ENCODE data around the gene PFKL. TPM values are rescaled to one million over a fixed set of nuclear protein-coding genes. Genes with fewer than 3 reads are reported as not detected.

PFKL gene
- total and polyA plus RNA-seq, 11 donors, result 34.0 to 85.1 (median 46.1) TPM

- WGBS, 4 donors, result 94 to 96% (median 94%) methylated on average over 26 to 35 of the region's 35 CpGs
- DNase-seq, result no peak
- TF ChIP-seq, protein P1, sequence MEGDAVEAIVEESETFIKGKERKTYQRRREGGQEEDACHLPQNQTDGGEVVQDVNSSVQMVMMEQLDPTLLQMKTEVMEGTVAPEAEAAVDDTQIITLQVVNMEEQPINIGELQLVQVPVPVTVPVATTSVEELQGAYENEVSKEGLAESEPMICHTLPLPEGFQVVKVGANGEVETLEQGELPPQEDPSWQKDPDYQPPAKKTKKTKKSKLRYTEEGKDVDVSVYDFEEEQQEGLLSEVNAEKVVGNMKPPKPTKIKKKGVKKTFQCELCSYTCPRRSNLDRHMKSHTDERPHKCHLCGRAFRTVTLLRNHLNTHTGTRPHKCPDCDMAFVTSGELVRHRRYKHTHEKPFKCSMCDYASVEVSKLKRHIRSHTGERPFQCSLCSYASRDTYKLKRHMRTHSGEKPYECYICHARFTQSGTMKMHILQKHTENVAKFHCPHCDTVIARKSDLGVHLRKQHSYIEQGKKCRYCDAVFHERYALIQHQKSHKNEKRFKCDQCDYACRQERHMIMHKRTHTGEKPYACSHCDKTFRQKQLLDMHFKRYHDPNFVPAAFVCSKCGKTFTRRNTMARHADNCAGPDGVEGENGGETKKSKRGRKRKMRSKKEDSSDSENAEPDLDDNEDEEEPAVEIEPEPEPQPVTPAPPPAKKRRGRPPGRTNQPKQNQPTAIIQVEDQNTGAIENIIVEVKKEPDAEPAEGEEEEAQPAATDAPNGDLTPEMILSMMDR (IDR thresholded peaks at IDR 0.05), result no peak
- no peak for TF ChIP-seq POLR2A (IDR thresholded peaks at IDR 0.05)
- no peaks in the 10 kb centered on the region for H3K9me3 ChIP-seq
- H3K27me3 ChIP-seq, result no peaks in the 10 kb centered on the region
- H3K4me3 ChIP-seq, result no peak overlapping the region
- no peak overlapping the region for H3K27ac ChIP-seq
- H3K4me1 ChIP-seq, result no peaks in the 10 kb centered on the region
- peaks cover 0 to 95% (median 60%) of the 10 kb centered on the region in 9 donors for H3K36me3 ChIP-seq
- intact Hi-C loops (cut with DNase I), result loop anchor here in 3 of 10 donors (10.0 kb wide), 3 partner anchors 55 to 325 kb away; no protein-coding TSS in a partner anchor
- ATAC-seq, result no peak
Observed at GRCh38 chr21:44319407-44320065, 19.7 kb downstream of the PFKL start.

GRCh38 chr21:44320847-44321246 is 21.0 kb downstream of the PFKL start:
- H3K36me3 ChIP-seq, result peaks cover 0 to 97% (median 66%) of the 10 kb centered on the region in 9 donors
- H3K27ac ChIP-seq, result no peak overlapping the region
- H3K9me3 ChIP-seq, result no peaks in the 10 kb centered on the region
- WGBS, 4 donors, result 95 to 100% (median 97%) methylated on average over 3 to 13 of the region's 13 CpGs
- no peak for TF ChIP-seq POLR2A (IDR thresholded peaks at IDR 0.05)
- TF ChIP-seq, protein P1 (IDR thresholded peaks at IDR 0.05), result no peak
- no peaks in the 10 kb centered on the region for H3K4me1 ChIP-seq
- H3K4me3 ChIP-seq, result no peak overlapping the region
- no peaks in the 10 kb centered on the region for H3K27me3 ChIP-seq
- DNase-seq (no peak), ATAC-seq (no peak)
- intact Hi-C loops (cut with DNase I), result loop anchor here in 1 of 10 donors (10.0 kb wide), 1 partner anchor 64 kb away; no protein-coding TSS in a partner anchor

DNA sequence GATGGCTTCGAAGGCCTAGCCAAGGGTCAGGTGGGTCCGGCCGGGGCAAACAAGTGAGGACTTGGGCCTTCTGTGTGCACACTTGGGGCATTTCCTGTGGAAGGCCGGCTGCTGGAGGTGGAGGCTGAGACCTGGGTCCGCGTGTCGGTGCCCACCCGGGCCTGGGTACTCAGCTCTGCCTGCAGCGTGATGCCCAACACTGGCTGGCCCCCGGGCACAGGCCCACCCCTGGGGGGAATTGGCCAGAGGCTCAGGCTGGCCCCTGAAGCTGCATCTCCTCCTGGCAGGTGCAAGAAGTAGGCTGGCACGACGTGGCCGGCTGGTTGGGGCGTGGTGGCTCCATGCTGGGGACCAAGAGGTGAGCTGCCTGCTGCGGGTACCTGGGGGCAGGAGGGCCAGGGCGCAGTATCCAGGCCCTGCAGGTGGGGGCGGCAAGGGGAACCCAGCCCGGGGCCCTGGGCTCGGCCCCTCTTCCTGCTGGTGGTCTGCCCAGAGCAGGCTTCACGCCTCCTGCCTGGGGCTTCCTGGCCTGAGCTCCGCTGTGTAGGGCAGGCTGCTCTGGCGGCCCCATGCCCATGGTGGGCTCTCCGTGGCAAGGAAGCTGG is 22.1 kb downstream of the PFKL start:
- Histone ChIP-seq H3K9me3 (no peaks in the 10 kb centered on the region), H3K27ac (no peak overlapping the region), H3K4me3 (no peak overlapping the region), H3K36me3 (peaks cover 0 to 100% (median 71%) of the 10 kb centered on the region in 9 donors), H3K27me3 (no peaks in the 10 kb centered on the region), H3K4me1 (no peaks in the 10 kb centered on the region)
- WGBS, 4 donors, result 91 to 96% (median 93%) methylated on average over 11 to 23 of the region's 23 CpGs
- TF ChIP-seq, protein P1 (IDR thresholded peaks at IDR 0.05), result no peak
- no peak for TF ChIP-seq POLR2A (IDR thresholded peaks at IDR 0.05)
- ATAC-seq (no peak), DNase-seq (no peak)
- intact Hi-C loops (cut with DNase I), result loop anchor here in 1 of 10 donors (10.0 kb wide), 1 partner anchor 63 kb away; no protein-coding TSS in a partner anchor

DNA sequence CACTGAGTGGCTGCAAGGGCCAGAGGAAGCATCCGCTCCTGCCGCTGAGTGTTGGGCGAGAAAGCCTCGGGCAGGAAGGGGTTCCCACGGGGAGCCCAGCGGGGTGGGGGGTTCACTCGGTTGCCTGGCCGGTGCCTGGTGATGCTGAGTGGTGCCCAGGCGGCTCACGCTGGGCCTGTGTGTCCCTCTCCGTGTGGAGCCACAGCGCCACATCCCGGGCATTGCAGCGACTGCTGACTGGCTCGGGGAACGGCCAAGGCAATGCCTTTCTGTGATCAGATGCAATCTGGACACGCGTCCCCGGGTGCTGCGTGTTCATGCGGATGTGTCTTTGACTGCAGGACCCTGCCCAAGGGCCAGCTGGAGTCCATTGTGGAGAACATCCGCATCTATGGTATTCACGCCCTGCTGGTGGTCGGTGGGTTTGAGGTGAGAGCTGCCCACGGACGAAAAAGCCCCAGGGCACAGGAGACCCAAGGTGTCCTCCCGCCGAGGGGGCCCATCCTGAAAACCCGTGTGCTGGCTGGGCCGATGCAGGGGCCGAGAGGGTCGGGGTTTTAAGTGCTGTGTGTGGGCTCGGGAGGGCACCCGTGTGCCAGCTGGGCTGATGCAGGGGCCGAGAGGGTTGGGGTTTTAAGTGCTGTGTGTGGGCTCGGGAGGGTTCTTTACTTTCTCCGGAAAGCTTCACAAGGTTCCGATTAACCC is 22.9 kb downstream of the PFKL start:
- 92 to 96% (median 94%) methylated on average over 28 to 38 of the region's 38 CpGs for WGBS, 4 donors
- no peak overlapping the region for H3K27ac ChIP-seq
- peaks cover 0 to 100% (median 67%) of the 10 kb centered on the region in 9 donors for H3K36me3 ChIP-seq
- DNase-seq (no peak), ATAC-seq (no peak)
- no peaks in the 10 kb centered on the region for H3K9me3 ChIP-seq
- H3K27me3 ChIP-seq, result no peaks in the 10 kb centered on the region
- H3K4me1 ChIP-seq, result no peaks in the 10 kb centered on the region
- TF ChIP-seq POLR2A (IDR thresholded peaks at IDR 0.05), result no peak
- TF ChIP-seq, protein P1 (IDR thresholded peaks at IDR 0.05), result no peak
- intact Hi-C loops (cut with DNase I), result loop anchor here in 1 of 10 donors (10.0 kb wide), 1 partner anchor 62 kb away; no protein-coding TSS in a partner anchor
- H3K4me3 ChIP-seq, result no peak overlapping the region
